Stimulated activated CD4-positive, alpha-beta T cell treated with anti-CD3 and anti-CD28 coated beads, Interleukin-12 subunit alpha, Interleukin-12 subunit beta, amount 100 ng/mL, for 24 hours (primary cell): ENCODE measurements around the gene WNT9A.
"Not testable (repeated sequence)": the region's sequence is repeated elsewhere in the genome, so short reads cannot be mapped to it uniquely, and the experiment has no call there.

Source experiments
- DNase-seq, 2 experiments: peaks; one replicate each; pipeline ENCODE4 v3.0.0-alpha.2; 2020; ENCODE audit warnings: low read depth in 2 of 2

WNT9A gene

DNA sequence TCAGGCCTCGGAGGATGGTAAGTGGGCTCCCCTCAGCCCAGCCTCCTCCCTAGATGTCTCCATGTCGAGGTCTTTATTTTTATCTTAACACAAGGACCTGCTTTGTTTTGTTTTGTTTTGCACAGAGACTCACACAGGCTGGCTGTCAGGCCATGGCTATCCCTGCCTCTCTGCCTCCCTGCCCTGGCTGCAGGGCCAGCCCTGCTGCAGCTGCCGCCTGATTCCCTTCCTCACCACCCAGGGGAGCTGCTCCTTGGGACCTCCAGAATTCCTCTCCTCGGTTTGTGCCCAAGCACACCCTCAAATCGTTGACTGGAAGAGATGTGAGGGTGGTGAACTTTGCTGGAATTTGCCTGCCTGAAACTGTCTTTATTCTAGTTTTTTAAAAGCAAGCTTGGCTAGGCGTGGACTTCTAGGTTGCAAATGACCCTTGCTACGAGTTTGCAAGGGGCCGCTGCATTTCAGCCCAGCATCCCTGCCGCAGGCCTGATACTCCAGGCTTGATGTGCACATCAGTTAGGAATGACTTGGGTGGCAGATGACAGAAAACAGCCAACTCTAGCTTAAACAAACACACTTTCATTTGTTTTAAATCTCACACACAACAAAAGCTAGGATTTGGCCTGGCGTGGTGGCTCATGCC, 37.1 kb downstream of the WNT9A start:
- DNase-seq, result no peak

DNA sequence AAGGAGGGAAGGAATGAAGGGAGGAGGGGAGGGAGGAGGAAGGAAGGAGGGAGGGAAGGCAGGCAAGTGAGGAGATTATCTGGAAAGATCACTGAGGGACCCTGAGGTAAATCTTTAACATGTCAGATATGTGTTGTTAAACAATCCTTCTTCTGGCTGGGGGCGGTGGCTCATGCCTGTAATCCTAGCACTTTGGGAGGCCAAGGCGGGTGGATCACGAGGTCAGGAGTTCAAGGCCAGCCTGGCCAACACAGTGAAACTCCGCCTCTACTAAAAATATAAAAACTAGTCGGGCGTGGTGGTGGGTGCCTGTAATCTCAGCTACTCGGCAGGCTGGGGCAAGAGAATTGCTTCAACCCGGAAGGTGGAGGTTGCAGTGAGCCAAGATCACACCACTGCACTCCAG, 37.8 kb downstream of the WNT9A start:
- DNase-seq, result not testable (repeated sequence)

DNA sequence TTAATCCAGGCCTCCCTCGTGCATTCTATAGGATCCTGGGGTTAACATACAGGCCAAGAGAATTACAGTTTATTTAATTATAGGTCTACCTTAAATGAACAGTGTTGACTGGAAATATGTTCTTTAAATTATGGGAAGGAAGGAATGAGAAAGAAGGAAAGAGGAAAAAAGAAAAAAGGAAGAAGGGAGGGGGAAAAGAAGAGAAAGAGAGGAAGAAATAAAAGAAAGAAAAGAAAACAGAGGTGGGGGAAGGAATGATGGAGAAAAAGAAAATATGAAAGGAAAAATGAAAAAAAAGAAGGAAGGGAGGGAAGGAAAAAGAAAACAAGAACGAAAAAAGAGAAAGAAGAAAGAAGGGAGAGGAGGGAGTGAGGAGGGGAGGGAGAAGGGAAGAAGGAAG, 38.5 kb downstream of the WNT9A start:
- DNase-seq, result no peak

DNA sequence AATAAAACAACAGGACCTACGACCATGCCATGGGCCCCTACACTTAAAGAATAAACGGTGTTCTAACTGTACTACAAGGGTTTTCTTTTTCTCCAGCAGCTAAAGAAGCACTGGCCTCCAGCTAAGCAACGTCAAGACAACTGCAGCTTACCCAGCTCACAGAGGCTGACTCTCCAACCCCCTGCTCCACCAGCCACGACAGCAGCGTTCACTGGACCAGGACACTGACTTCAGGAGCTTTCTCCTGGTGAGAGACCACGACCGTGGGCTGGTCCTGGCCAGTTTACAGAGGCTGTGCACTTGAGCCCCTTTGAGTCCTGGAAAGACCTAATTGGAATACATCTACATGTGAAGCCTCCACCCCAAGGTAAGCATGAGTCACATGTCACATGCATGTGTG, 39.4 kb downstream of the WNT9A start:
- no peak for DNase-seq

DNA sequence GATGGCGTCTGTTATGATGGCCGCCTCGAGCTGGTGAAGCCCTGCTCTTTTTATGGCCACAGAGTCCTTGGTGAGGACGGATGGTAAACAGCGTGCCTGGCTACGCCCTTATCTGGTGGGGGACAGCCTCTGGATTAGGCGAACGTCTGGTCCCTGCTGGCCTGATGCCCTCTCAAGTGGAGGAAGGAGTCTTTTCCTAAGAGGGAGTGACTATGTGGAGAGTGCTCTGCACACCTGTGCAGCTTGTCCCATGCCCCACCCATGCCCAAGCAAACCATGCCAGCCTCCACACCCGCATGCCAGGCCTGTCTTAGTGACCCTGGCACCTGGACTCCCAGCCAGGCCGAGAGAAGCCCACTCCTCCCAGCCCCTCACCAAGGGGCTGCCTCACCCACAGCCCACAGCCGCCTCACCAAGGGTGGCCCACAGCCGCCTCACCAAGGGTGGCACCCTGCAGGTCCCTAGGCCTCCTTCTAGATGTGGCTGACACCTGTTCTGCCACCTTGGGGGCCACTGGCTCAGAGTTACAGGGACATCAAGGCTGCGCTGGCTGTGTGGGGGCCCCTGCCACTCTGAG, 40.2 kb downstream of the WNT9A start:
- no peak for DNase-seq

DNA sequence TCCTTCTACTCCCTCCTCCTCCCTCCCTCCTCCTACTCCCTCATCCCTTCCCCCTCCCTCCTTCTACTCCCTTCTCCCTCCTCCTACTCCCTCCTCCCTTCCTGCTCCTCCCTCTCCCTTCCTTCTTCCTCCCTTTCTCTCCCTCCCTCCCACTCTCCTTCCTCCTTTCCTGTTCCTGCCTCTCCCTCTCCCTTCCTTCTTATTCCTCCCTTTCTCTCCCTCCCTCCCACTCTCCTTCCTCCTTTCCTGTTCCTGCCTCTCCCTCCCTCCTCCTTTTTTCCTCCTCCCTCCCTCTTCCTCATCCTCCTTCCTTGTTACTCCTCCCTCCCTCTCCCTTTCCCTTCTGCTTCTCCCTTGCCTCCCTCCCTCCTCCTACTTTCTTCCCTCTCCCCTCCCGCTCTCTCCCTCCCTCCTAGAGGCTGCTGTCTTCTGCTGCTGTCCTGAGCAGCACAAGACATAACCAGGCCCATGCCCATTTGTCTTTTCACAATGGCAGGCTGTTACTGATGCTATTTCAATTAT, 41.1 kb downstream of the WNT9A start:
- DNase-seq, result no peak

DNA sequence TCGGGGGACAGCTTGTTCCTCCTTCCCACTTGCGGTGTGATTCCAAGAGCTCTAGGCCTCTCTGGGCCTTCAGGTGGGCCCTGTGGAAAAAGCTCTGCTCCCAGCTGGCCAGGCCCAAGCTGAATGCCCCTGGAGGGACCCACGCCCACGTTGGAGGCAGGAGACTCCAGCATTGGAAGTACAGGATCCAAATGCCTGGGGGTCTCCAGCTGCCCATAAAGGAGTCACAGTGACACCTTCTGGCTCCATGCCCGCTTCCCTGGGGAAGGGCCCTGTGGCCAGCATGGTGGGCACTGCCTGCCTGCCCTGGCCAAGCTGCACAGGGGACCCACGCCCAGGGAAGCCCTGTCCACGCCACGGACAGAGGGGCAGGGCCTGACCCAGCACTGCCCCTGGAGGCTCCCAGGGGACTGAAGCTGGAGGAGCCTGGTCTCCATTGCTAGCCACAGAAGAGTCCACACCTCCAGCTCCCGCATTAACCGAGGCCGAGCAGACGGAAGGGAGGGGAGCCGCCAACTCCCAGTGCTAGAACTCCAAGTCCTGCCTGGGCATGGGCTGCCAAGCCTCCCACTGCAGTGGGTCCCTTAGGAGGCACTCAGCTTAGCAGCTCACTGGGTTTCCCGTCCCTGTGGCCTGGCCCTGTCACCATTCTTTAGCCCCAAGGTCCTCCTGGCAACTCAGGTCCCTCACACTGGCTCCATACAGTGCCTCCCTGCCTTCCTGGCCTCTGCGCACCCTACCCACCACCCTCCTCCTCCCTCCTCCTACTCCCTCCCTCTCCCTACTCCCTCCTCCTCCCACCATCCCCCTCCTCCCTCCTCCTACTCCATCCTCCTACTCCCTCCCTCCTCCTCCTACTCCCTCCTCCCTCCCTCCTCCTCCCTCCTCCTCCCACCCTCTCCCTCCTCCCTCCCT, 41.9 kb downstream of the WNT9A start:
- no peak for DNase-seq

DNA sequence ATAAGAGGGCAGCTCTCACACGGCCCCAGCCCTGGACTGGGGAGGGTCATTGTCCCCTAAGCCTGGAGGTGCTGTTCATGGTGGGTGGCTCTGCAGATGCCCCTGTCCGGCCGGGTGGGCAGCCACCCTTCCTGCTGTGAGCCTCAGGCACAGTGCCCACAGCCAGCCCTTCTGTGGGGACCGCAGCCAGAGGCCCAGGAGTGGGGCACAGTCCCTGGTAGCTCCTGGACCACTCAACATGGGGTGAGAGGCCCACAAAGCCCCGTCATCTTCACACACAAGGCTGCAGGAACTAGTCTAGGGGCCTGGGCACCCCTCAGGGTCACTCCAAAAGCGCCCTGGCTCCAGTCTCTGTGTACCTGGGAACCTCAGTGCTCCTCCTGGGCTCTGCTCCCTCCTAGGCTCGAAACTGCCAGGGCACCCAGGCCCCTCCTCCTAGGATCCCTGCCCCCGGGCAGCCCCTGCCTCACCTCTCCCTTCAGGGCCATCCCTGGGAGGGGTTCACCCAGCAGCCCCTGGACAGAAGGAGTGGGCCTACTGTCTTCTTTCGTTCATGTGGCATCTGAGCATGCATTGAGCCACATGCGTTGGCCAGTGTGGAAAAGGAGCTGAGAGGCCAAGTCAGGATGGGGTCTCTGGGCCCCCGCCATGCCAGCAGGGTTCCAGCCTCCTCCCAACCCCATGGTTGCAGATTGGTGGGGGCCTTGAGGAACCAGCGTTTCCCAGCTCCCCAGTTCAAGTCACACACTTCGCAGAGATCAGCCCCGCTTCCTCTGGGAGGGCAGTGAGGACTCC, 43.0 kb downstream of the WNT9A start:
- DNase-seq, result no peak

DNA sequence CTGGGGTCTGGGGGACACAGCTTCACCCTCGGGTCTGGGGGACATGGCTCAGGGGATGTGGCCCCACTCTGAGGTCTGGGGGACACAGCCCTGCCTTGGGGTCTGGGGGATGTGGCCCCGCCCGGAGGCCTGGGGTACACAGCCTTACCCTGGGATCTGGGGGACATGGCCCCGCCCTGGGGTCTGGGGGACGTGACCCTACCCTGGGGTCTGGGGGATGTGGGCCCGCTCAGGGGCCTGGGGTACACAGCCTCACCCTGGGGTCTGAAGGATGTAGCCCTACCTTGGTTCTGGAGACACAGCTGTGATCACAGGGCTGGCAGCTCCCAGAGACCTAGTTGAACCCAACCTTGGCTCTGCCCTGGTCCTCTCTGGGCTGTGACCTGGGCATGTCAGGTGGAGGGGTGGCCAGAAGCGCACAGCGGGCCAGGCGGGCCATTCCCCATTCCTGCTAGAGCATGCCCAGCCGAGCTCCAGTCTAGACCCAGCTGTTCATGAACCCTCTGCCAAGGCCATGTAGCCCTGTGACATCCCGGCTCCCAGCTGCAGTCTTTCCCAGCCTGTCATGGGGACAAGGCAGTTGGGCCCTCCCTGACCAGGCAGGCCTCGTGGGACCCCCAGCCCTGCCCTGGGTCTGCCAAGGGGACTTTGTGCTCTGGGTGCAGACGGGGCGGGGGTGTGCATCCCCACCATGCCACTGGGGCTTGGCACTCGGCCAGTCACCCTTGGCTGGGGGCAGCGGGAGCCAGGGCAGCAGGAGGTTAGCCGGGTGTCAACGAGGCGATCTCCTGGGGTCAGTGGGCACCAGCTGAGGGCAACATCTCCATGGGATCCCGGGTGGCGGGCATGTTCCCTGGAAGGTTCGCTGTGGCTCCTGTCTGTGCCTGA, 43.9 kb downstream of the WNT9A start:
- no peak for DNase-seq

DNA sequence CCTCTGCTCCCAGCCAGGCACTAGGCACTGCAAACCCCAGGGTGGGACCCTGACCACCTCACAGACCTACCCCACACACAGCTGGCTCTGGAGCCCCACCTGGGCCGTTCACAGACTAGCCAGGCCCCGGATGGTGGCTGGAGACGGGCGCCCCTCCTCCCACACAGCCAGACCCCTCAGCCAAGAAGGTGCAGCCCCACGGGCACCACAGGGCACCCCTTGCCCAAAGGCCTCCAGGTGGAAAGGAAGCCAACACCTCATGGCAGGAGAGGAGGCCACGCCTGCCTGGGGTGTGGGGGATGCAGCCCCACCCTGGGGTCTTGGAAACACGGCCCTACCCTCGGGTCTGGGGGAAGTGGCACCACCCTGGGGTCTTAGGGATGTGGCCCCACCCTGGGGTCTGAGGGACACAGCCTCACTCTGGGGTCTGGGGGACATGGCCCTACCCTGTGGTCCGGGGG, 44.6 kb downstream of the WNT9A start:
- no peak for DNase-seq

DNA sequence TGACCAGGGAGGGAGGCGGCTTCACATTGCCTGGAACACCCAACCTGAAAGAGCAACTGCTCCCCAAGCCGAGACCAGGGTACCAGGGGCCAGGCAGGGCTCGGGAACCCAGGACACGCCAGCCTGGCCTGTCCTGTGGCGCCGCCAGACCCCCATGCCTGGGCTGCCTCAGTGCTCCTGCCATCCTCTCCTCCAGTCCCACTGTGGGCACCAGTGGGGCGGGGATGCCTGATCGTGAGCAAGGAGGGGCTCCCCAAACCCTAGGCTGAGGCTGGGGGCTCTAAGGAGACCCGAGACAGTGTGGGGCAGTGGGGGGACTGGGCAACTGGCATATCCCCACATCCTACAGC, 45.1 kb downstream of the WNT9A start:
- DNase-seq, result no peak

DNA sequence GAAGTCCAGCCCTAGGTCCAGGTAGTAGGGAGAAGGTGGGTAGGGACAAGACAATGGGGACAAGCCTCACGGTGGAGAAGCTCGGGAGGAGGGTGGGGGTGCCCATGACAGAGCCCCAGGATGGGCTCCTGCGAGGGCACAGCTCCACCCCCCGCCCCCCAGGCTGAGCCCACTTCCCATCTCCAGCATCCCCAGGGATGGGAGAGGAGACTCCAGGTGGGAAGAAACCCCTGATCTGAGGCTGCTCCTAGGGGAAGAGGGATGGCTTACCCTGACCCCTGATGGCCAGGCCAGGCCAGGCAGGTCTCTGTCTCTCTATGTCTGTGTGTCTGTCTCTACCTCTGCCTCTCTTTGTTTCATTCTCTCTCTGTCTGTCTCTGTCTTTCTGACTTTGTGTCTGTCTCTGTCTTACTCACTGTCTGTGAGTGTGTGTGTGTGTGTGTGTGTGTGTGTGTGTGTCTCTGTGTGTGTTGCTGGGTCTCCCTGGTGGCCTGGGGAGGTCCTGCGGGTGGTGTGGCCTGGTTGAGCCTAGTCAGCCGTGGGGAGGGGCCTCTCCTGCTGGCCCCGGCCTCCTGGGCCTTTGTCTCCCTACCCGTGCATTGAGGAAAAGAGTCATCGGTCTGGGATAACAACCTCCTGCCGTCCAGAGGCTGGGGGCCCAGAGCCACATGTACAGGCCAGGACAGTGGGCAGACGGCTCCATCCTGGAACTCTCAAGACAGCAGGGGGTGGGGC, 45.7 kb downstream of the WNT9A start:
- no peak for DNase-seq

DNA sequence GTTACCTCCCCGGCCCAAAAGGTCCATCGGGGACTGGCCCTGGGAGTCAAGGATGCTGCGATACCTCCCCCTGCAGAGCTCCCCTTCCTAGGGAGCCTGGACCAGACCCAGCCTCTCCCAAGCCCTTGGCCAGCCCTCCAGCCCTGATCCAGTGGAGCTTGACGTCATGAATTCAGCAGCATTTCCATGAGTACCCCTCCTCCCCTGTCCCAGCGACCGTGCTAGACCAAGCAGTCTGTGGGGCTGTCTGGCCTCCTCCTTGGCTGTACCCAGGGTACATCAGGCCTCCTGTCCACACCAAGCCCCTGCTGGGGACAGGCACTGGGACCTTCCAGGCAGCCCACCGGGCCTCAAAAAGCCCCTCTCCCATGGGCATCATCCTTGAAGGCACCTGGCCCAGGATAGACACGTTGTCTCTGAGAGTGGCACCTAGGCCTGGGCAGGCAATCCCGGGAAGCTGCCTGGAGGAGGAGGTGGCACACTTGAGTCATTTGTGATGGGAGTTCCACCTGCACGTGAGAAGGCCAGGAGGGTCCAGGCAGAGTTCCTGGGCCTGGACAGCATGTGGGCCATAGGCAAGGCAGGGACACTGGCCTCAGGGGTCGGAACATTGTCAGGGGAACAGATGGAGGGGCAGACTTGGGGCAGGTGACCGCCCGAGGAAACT, 46.4 kb downstream of the WNT9A start:
- DNase-seq, result no peak

DNA sequence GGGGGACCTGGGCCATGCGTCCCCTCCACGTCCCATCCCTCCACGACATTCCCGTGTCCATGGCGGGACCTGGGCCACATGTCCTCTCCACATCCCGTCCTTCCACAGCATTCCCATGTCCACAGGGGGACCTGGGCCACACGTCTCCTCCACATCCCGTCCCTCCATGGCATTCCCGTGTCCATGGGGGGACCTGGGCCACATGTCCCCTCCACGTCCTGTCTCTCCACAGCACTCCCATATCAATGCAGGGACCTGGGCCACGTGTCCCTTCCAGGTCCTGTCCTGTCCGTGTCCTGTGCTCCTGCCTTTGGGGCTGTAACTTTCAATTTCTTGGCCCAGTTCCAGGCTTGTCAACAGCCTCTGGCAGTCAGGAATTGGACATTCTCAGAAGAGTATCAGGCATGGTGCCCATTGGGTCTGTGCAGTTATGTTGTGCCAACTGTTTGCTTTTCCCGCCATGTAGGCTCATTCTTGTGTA, 47.1 kb downstream of the WNT9A start:
- DNase-seq, result no peak

DNA sequence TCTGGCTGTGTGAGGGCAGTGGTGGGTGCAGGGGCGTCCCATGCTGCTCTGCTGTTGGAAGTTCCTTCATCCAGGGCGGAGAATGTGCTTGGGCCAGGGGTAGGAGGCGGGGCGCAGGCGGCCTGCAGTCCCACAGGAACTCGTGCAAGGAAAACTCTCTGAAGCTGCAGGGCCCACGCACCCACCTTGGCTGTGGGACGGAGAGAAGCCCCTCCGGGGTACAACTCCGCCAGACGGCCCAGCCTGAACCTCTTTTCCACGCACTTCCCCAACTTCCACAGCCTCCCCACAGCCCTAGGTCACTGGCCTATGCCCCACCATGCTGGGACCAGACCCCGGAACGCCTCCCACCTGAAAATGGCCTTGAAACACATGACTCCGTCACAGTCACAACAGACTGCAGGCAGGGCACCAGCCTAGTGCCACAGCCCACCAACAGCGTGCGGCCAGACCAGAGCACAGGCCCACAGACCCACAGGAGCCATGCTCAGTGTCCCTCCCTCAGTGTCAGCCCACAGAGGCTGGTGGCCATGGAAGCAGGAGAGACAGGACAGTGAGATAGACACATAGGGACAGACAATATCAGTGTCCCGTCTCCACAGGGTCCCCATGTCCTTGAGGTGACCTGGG, 47.8 kb downstream of the WNT9A start:
- DNase-seq, result no peak

DNA sequence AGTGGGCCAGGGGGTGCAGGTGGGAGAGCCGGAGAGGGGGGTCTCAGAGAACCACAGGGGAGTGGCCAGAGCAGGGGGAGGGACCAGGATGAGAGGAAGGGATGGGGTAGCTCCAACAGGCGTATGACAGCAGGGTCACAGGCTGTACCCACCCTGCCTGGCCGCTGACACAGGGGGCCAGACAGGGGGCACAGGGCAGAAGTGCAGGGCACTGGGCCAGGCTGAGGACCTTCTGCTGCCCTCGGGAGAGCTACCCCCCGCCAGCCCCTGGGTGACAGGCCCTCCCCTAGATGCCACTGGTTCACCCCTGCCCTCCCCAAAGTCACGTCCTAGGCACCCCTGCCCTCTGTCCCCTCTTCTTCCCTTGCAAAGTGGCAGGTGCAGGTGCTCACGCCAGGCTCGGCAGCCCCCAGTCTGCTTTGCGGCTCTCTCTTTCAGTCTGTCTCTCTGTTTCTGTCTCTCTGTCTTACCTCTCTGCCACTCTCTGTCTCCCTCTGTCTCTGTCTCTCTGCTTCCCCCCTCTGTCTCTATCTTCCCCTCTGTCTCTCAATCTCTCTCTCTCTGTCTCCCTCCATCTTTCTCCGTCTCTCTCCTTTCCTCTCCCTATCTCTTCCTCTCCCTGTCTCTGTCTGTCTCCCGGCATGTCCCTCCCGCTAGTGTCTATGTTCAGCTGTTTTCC, 48.5 kb downstream of the WNT9A start:
- DNase-seq, result no peak

DNA sequence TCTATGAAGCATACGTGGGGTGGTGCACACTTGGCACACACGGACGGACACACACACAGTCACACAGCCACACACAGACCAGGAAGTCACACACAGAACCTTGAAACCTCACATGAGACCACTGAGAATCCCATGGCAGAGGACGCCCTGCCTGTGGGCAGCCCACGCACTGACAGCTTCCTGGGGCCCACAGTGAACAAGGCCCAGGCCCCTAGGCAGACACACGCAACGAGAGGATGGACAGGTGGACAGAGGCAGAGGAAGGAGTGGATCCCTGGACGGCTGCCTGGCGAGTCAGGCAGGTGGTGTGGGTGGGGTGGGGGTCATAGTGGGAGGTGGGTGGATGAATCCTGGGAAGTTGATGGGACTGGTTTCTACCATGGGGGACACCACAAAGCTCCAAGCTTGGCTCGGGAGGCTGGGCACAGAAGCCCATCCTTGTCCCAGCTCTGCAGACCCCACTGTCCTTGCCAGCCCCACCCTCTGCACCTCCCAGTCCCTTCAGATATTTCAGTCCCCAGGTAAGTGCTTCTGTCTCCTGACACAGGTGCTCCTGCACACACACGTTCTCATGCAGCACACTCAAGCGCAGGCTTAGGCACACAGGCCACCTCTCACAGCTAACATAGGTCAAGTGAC, 49.1 kb downstream of the WNT9A start:
- DNase-seq, result no peak
